ENCODE data around the gene DISC1.

- no peak for TF ChIP-seq CTCF (conservative IDR thresholded peaks at IDR 0.05 in 1 of 2, IDR thresholded peaks at IDR 0.05 in 1 of 2; ENCODE audit: extremely low read depth in 1 of 2, insufficient read depth in 1 of 2, low read depth in 1 of 2, low read length in 2 of 2)
- TF ChIP-seq EZH2 (IDR thresholded peaks at IDR 0.05; ENCODE audit: borderline replicate concordance, low read length), result no peak
Observed at GRCh38 chr1:231702331-231702730, 75.7 kb downstream of the DISC1 start.
